HEK293 (cell line): ENCODE results near the gene ZSWIM4.

Experiments
- CTCF ChIA-PET: fragments of 350-600 bp; formaldehyde crosslinking; extraction: SDS; loops from one replicate; lab custom pipeline; 2021; ENCODE audit warnings: antibody characterized with exemption; lab: Yijun Ruan, JAX
- POLR2A ChIA-PET: fragments of 300-600 bp; formaldehyde crosslinking; extraction: SDS; loops from one replicate; lab custom pipeline; 2020; ENCODE audit warnings: antibody characterized with exemption, inconsistent platforms; lab: Yijun Ruan, JAX
- H3K27ac ChIP-seq: fragments of 200-500 bp; sonication (Bioruptor generic); 2 replicates; pipeline ENCODE4 v1.5.1; 2014; ENCODE audit warnings: low read depth, low read length, control low read depth, inconsistent platforms; ENCODE audit errors: extremely low read depth
- H3K36me3 ChIP-seq, 2 experiments: fragments of 200-500 bp in 1 of 2; sonication (Bioruptor generic) in 1 of 2; 1 replicate in 1 of 2; 2 replicates in 1 of 2; pipeline ENCODE4 v1.5.1; 2014 to 2017; ENCODE audit warnings: inconsistent platforms in 2 of 2, low read length in 2 of 2; ENCODE audit not compliant: control insufficient read depth in 2 of 2, insufficient read depth in 1 of 2
- H3K4me1 ChIP-seq: fragments of 200-500 bp; sonication (Bioruptor generic); 2 replicates; pipeline ENCODE4 v1.5.1; 2014; ENCODE audit warnings: mild to moderate bottlenecking, low read length, inconsistent platforms; ENCODE audit not compliant: control insufficient read depth, insufficient read depth
- H3K4me3 ChIP-seq: 2 replicates; pipeline ENCODE4 v1.5.1; 2011; ENCODE audit warnings: low read depth, mild to moderate bottlenecking, control low read depth, low read length, moderate library complexity
- H3K9me3 ChIP-seq: fragments of 200-500 bp; sonication (Bioruptor generic); 2 replicates; pipeline ENCODE4 v1.5.1; 2014; ENCODE audit warnings: low read depth, low read length, inconsistent platforms; ENCODE audit not compliant: control insufficient read depth, insufficient read depth
- BCL11A ChIP-seq: fragments of 450-650 bp; formaldehyde crosslinking; IDR thresholded peaks from 2 replicates; pipeline ENCODE4 v1.5.1; 2016; ENCODE audit warnings: low read depth, missing biosample characterization, missing genetic modification characterization
- EGR2 ChIP-seq: fragments of 450-650 bp; formaldehyde crosslinking; IDR thresholded peaks from 2 replicates; pipeline ENCODE4 v1.5.1; 2016; ENCODE audit warnings: low read depth, missing biosample characterization, missing genetic modification characterization
- GFI1B ChIP-seq: fragments of 450-650 bp; formaldehyde crosslinking; IDR thresholded peaks from 2 replicates; pipeline ENCODE4 v1.5.1; 2016; ENCODE audit warnings: missing biosample characterization, missing genetic modification characterization
- GLI4 ChIP-seq: fragments of 450-650 bp; formaldehyde crosslinking; IDR thresholded peaks from 2 replicates; pipeline ENCODE4 v1.5.1; 2016; ENCODE audit warnings: missing biosample characterization, missing genetic modification characterization
- HOXC10 ChIP-seq: sonication (generic); formaldehyde crosslinking; IDR thresholded peaks from 2 replicates; pipeline ENCODE4 v1.8.1; 2023; ENCODE audit warnings: mild to moderate bottlenecking, missing genetic modification reagents
- KLF1 ChIP-seq: fragments of 450-650 bp; formaldehyde crosslinking; IDR thresholded peaks from 2 replicates; pipeline ENCODE4 v1.5.1; 2016; ENCODE audit warnings: missing biosample characterization, missing genetic modification characterization
- KLF10 ChIP-seq: fragments of 450-650 bp; IDR thresholded peaks from 2 replicates; pipeline ENCODE4 v1.5.1; 2018; ENCODE audit warnings: missing biosample characterization, mild to moderate bottlenecking, missing genetic modification characterization
- WT1 ChIP-seq: fragments of 450-650 bp; formaldehyde crosslinking; IDR thresholded peaks from 2 replicates; pipeline ENCODE4 v1.5.1; 2016; ENCODE audit warnings: missing biosample characterization, missing genetic modification characterization
- ZBTB8A ChIP-seq: fragments of 450-650 bp; formaldehyde crosslinking; IDR thresholded peaks from 2 replicates; pipeline ENCODE4 v1.5.1; 2016; ENCODE audit warnings: missing biosample characterization, missing genetic modification characterization
- ZEB2 ChIP-seq: fragments of 450-650 bp; formaldehyde crosslinking; IDR thresholded peaks from 2 replicates; pipeline ENCODE4 v1.5.1; 2016; ENCODE audit warnings: missing biosample characterization, missing genetic modification characterization
- ZFP3 ChIP-seq: fragments of 450-650 bp; formaldehyde crosslinking; IDR thresholded peaks from 2 replicates; pipeline ENCODE4 v1.5.1; 2016; ENCODE audit warnings: low read depth, missing biosample characterization, missing genetic modification characterization
- ZFP41 ChIP-seq: fragments of 450-650 bp; formaldehyde crosslinking; IDR thresholded peaks from 2 replicates; pipeline ENCODE4 v1.5.1; 2016; ENCODE audit warnings: missing biosample characterization, missing genetic modification characterization, borderline replicate concordance
- ZNF2 ChIP-seq: fragments of 450-650 bp; formaldehyde crosslinking; IDR thresholded peaks from 2 replicates; pipeline ENCODE4 v1.5.1; 2016; ENCODE audit warnings: missing biosample characterization, missing genetic modification characterization
- ZNF510 ChIP-seq: fragments of 450-650 bp; formaldehyde crosslinking; IDR thresholded peaks from 2 replicates; pipeline ENCODE4 v1.5.1; 2018; ENCODE audit warnings: mild to moderate bottlenecking, missing genetic modification characterization, missing biosample characterization; ENCODE audit not compliant: insufficient replicate concordance
- ZNF514 ChIP-seq: fragments of 450-650 bp; formaldehyde crosslinking; IDR thresholded peaks from 2 replicates; pipeline ENCODE4 v1.5.1; 2016; ENCODE audit warnings: missing biosample characterization, missing genetic modification characterization
- ZNF626 ChIP-seq: fragments of 450-650 bp; sonication (Bioruptor Pico); formaldehyde crosslinking; IDR thresholded peaks from 2 replicates; pipeline ENCODE4 v1.5.1; 2018; ENCODE audit warnings: missing biosample characterization, missing genetic modification characterization, inconsistent platforms
- ZNF791 ChIP-seq: fragments of 450-650 bp; formaldehyde crosslinking; IDR thresholded peaks from 2 replicates; pipeline ENCODE4 v1.5.1; 2016; ENCODE audit warnings: missing biosample characterization, missing genetic modification characterization
- ZNF792 ChIP-seq: fragments of 450-650 bp; formaldehyde crosslinking; IDR thresholded peaks from 2 replicates; pipeline ENCODE4 v1.5.1; 2016; ENCODE audit warnings: missing biosample characterization, missing genetic modification characterization
- ZNF837 ChIP-seq: fragments of 450-650 bp; formaldehyde crosslinking; IDR thresholded peaks from 2 replicates; pipeline ENCODE4 v1.5.1; 2016; ENCODE audit warnings: missing biosample characterization, missing genetic modification characterization
- ZSCAN16 ChIP-seq: fragments of 450-650 bp; formaldehyde crosslinking; IDR thresholded peaks from 2 replicates; pipeline ENCODE4 v1.5.1; 2016; ENCODE audit warnings: missing biosample characterization, missing genetic modification characterization
- ZSCAN23 ChIP-seq: fragments of 450-650 bp; formaldehyde crosslinking; IDR thresholded peaks from 2 replicates; pipeline ENCODE4 v1.5.1; 2016; ENCODE audit warnings: missing biosample characterization, missing genetic modification characterization
- TF ChIP-seq, protein P1 (sequence below): fragments of 450-650 bp; formaldehyde crosslinking; IDR thresholded peaks from 2 replicates; pipeline ENCODE4 v1.5.1; 2016; ENCODE audit warnings: missing biosample characterization, missing genetic modification characterization
- TF ChIP-seq, protein P2 (sequence below): fragments of 450-650 bp; formaldehyde crosslinking; IDR thresholded peaks from 2 replicates; pipeline ENCODE4 v1.5.1; 2017; ENCODE audit warnings: missing biosample characterization, missing genetic modification characterization
- TF ChIP-seq, protein P3 (sequence below): fragments of 450-650 bp; formaldehyde crosslinking; IDR thresholded peaks from 2 replicates; pipeline ENCODE4 v1.5.1; 2016; ENCODE audit warnings: missing biosample characterization, missing genetic modification characterization, low read depth
- TF ChIP-seq, protein P4 (sequence below): fragments of 450-650 bp; formaldehyde crosslinking; IDR thresholded peaks from 2 replicates; pipeline ENCODE4 v1.5.1; 2016; ENCODE audit warnings: missing biosample characterization, missing genetic modification characterization
- TF ChIP-seq, protein P5 (sequence below): fragments of 450-650 bp; formaldehyde crosslinking; IDR thresholded peaks from 2 replicates; pipeline ENCODE4 v1.5.1; 2016; ENCODE audit warnings: missing biosample characterization, missing genetic modification characterization
- TF ChIP-seq, protein P6 (sequence below): sonication (generic); formaldehyde crosslinking; IDR thresholded peaks from 2 replicates; pipeline ENCODE4 v1.8.1; 2022; ENCODE audit warnings: mild to moderate bottlenecking, moderate library complexity, missing genetic modification reagents
- TF ChIP-seq, protein P7 (sequence below): fragments of 450-650 bp; formaldehyde crosslinking; IDR thresholded peaks from 2 replicates; pipeline ENCODE4 v1.5.1; 2016; ENCODE audit warnings: missing biosample characterization, missing genetic modification characterization

Gene ZSWIM4

DNA sequence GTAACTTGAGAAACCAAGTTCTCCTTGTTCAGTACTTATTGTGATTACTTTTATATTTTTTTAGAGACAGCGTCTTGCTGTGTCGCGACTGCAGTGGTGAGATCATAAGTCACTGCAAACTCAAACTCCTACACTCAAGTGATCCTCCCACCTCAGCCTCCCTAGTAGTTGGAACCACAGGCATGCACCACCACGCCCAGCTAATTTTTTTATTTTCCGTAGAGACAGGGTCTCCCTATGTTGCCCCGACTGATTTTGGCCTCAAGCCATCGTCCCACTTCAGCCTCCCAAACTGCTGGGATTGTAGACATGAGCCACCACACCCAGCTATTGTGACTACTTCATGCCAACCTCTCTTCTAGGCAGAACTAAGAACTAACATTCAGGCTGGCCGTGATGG lies 12.7 kb upstream of the ZSWIM4 start:
- H3K4me3 ChIP-seq, result no peak overlapping the region
- no peaks in the 10 kb centered on the region; the same call in 1 of the 2 replicates for H3K4me1 ChIP-seq
- peaks cover 6 to 24% of the 10 kb centered on the region in 2 experiments; a peak in 1 of 3 replicates for H3K36me3 ChIP-seq
- no peaks in the 10 kb centered on the region for H3K9me3 ChIP-seq
- POLR2A ChIA-PET, result interaction anchor here (1.5 to 2.1 kb wide), 3 partner anchors 12 to 80 kb away, joined by 5 to 9 read pairs (median 7); partner anchors contain the start of gene ZSWIM4
- no peak overlapping the region for H3K27ac ChIP-seq
- CTCF ChIA-PET, result interaction anchor here (0.7 to 3.0 kb wide), 4 partner anchors 80 to 352 kb away, joined by 3 to 42 read pairs (median 4); no protein-coding TSS in a partner anchor
- TF ChIP-seq HOXC10, result no peak
- TF ChIP-seq, protein P1, sequence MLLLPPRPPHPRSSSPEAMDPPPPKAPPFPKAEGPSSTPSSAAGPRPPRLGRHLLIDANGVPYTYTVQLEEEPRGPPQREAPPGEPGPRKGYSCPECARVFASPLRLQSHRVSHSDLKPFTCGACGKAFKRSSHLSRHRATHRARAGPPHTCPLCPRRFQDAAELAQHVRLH (tag by site-specific recombination), result no peak
- TF ChIP-seq ZNF792 (tag by site-specific recombination), result no peak
- TF ChIP-seq, protein P2, sequence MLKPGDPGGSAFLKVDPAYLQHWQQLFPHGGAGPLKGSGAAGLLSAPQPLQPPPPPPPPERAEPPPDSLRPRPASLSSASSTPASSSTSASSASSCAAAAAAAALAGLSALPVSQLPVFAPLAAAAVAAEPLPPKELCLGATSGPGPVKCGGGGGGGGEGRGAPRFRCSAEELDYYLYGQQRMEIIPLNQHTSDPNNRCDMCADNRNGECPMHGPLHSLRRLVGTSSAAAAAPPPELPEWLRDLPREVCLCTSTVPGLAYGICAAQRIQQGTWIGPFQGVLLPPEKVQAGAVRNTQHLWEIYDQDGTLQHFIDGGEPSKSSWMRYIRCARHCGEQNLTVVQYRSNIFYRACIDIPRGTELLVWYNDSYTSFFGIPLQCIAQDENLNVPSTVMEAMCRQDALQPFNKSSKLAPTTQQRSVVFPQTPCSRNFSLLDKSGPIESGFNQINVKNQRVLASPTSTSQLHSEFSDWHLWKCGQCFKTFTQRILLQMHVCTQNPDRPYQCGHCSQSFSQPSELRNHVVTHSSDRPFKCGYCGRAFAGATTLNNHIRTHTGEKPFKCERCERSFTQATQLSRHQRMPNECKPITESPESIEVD (tag by site-specific recombination), result 0 out of 2 replicates have a peak, but pooled peaks have one; percentile 44
- TF ChIP-seq ZNF791, result no peak
- TF ChIP-seq ZFP3 (tag by site-specific recombination), result 0 out of 2 replicates have a peak, but pooled peaks have one; percentile 25
- no peak for TF ChIP-seq ZFP41
- TF ChIP-seq, protein P3, sequence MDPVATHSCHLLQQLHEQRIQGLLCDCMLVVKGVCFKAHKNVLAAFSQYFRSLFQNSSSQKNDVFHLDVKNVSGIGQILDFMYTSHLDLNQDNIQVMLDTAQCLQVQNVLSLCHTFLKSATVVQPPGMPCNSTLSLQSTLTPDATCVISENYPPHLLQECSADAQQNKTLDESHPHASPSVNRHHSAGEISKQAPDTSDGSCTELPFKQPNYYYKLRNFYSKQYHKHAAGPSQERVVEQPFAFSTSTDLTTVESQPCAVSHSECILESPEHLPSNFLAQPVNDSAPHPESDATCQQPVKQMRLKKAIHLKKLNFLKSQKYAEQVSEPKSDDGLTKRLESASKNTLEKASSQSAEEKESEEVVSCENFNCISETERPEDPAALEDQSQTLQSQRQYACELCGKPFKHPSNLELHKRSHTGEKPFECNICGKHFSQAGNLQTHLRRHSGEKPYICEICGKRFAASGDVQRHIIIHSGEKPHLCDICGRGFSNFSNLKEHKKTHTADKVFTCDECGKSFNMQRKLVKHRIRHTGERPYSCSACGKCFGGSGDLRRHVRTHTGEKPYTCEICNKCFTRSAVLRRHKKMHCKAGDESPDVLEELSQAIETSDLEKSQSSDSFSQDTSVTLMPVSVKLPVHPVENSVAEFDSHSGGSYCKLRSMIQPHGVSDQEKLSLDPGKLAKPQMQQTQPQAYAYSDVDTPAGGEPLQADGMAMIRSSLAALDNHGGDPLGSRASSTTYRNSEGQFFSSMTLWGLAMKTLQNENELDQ (tag by site-specific recombination), result no peak
- TF ChIP-seq ZEB2, result no peak
- no peak for TF ChIP-seq KLF10
- no peak for TF ChIP-seq ZNF514 (tag by site-specific recombination)
- TF ChIP-seq ZNF2, result peak; percentile 79; the same call in 1 of the 2 replicates
- TF ChIP-seq KLF1 (tag by site-specific recombination), result peak; percentile 68
- no peak for TF ChIP-seq ZNF626
- TF ChIP-seq GLI4, result no peak
- peak; percentile 88 for TF ChIP-seq EGR2
- no peak for TF ChIP-seq ZNF837 (tag by site-specific recombination)
- no peak for TF ChIP-seq ZSCAN23 (tag by site-specific recombination)
- TF ChIP-seq, protein P4, sequence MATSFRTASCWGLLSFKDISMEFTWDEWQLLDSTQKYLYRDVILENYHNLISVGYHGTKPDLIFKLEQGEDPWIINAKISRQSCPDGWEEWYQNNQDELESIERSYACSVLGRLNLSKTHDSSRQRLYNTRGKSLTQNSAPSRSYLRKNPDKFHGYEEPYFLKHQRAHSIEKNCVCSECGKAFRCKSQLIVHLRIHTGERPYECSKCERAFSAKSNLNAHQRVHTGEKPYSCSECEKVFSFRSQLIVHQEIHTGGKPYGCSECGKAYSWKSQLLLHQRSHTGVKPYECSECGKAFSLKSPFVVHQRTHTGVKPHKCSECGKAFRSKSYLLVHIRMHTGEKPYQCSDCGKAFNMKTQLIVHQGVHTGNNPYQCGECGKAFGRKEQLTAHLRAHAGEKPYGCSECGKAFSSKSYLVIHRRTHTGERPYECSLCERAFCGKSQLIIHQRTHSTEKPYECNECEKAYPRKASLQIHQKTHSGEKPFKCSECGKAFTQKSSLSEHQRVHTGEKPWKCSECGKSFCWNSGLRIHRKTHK, result no peak
- no peak for TF ChIP-seq ZBTB8A (tag by site-specific recombination)
- no peak for TF ChIP-seq GFI1B (tag by site-specific recombination)
- peak; percentile 96 for TF ChIP-seq WT1 (tag by site-specific recombination)
- TF ChIP-seq, protein P5, sequence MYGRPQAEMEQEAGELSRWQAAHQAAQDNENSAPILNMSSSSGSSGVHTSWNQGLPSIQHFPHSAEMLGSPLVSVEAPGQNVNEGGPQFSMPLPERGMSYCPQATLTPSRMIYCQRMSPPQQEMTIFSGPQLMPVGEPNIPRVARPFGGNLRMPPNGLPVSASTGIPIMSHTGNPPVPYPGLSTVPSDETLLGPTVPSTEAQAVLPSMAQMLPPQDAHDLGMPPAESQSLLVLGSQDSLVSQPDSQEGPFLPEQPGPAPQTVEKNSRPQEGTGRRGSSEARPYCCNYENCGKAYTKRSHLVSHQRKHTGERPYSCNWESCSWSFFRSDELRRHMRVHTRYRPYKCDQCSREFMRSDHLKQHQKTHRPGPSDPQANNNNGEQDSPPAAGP (tag by site-specific recombination), result peak; percentile 74; the same call in 1 of the 2 replicates
- TF ChIP-seq BCL11A (tag by site-specific recombination), result no peak
- TF ChIP-seq ZNF510 (tag by site-specific recombination), result no peak
- TF ChIP-seq, protein P6, sequence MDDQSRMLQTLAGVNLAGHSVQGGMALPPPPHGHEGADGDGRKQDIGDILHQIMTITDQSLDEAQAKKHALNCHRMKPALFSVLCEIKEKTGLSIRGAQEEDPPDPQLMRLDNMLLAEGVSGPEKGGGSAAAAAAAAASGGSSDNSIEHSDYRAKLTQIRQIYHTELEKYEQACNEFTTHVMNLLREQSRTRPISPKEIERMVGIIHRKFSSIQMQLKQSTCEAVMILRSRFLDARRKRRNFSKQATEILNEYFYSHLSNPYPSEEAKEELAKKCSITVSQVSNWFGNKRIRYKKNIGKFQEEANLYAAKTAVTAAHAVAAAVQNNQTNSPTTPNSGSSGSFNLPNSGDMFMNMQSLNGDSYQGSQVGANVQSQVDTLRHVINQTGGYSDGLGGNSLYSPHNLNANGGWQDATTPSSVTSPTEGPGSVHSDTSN (CRISPR knock-in tag), result no peak
- TF ChIP-seq, protein P7, sequence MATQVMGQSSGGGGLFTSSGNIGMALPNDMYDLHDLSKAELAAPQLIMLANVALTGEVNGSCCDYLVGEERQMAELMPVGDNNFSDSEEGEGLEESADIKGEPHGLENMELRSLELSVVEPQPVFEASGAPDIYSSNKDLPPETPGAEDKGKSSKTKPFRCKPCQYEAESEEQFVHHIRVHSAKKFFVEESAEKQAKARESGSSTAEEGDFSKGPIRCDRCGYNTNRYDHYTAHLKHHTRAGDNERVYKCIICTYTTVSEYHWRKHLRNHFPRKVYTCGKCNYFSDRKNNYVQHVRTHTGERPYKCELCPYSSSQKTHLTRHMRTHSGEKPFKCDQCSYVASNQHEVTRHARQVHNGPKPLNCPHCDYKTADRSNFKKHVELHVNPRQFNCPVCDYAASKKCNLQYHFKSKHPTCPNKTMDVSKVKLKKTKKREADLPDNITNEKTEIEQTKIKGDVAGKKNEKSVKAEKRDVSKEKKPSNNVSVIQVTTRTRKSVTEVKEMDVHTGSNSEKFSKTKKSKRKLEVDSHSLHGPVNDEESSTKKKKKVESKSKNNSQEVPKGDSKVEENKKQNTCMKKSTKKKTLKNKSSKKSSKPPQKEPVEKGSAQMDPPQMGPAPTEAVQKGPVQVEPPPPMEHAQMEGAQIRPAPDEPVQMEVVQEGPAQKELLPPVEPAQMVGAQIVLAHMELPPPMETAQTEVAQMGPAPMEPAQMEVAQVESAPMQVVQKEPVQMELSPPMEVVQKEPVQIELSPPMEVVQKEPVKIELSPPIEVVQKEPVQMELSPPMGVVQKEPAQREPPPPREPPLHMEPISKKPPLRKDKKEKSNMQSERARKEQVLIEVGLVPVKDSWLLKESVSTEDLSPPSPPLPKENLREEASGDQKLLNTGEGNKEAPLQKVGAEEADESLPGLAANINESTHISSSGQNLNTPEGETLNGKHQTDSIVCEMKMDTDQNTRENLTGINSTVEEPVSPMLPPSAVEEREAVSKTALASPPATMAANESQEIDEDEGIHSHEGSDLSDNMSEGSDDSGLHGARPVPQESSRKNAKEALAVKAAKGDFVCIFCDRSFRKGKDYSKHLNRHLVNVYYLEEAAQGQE (tag by site-specific recombination), result no peak
- no peak for TF ChIP-seq ZSCAN16
